H9 (cell line): ENCODE measurements around the gene DPF3. TPM values are rescaled to one million over a fixed set of nuclear protein-coding genes. Genes with fewer than 3 reads are reported as not detected.

Source experiments
- DNase-seq: peaks from one replicate; pipeline ENCODE4 v3.0.0-alpha.2; 2017
- H2AFZ ChIP-seq: one replicate; pipeline ENCODE4 v1.6.1; 2013; ENCODE audit warnings: mild to moderate bottlenecking, low read length, control low read depth, moderate library complexity
- H2AK5ac ChIP-seq: 2 replicates; pipeline ENCODE4 v1.6.1; 2013; ENCODE audit warnings: low read length, control low read depth, mixed read lengths; ENCODE audit not compliant: insufficient read length
- H2BK120ac ChIP-seq: one replicate; pipeline ENCODE4 v1.6.1; 2013; ENCODE audit warnings: low read depth, mild to moderate bottlenecking, low read length, control low read depth, inconsistent platforms; ENCODE audit not compliant: poor library complexity, severe bottlenecking
- H2BK12ac ChIP-seq: 2 replicates; pipeline ENCODE4 v1.6.1; 2013; ENCODE audit warnings: low read length, control low read depth, mixed read lengths, low read depth; ENCODE audit not compliant: insufficient read length
- H2BK15ac ChIP-seq: 2 replicates; pipeline ENCODE4 v1.6.1; 2013; ENCODE audit warnings: low read depth, low read length, control low read depth
- H2BK20ac ChIP-seq: one replicate; pipeline ENCODE4 v1.6.1; 2013; ENCODE audit warnings: low read depth, mild to moderate bottlenecking, low read length, control low read depth, inconsistent platforms; ENCODE audit not compliant: poor library complexity, severe bottlenecking
- H2BK5ac ChIP-seq: 2 replicates; pipeline ENCODE4 v1.6.1; 2013; ENCODE audit warnings: low read length, control low read depth, mixed read lengths; ENCODE audit not compliant: insufficient read length
- H3K14ac ChIP-seq: 2 replicates; pipeline ENCODE4 v1.6.1; 2013; ENCODE audit warnings: low read length, control low read depth; ENCODE audit not compliant: insufficient read depth
- H3K18ac ChIP-seq: 2 replicates; pipeline ENCODE4 v1.6.1; 2013; ENCODE audit warnings: low read depth, mild to moderate bottlenecking, mixed read lengths, low read length, control low read depth; ENCODE audit not compliant: insufficient read length
- H3K23ac ChIP-seq: 2 replicates; pipeline ENCODE4 v1.6.1; 2013; ENCODE audit warnings: low read length, control low read depth, mixed read lengths, low read depth; ENCODE audit not compliant: insufficient read length
- H3K23me2 ChIP-seq: 2 replicates; pipeline ENCODE4 v1.6.1; 2013; ENCODE audit warnings: low read depth, mild to moderate bottlenecking, mixed read lengths, low read length, control low read depth; ENCODE audit not compliant: insufficient read length, poor library complexity, severe bottlenecking
- H3K27ac ChIP-seq: 2 replicates; pipeline ENCODE4 v1.5.1; 2013; ENCODE audit warnings: low read length, control low read depth, mixed read lengths, low read depth; ENCODE audit not compliant: insufficient read length
- H3K27me3 ChIP-seq: 2 replicates; pipeline ENCODE4 v1.6.1; 2013; ENCODE audit warnings: low read length, control low read depth, inconsistent platforms; ENCODE audit not compliant: insufficient read depth
- H3K4ac ChIP-seq: 2 replicates; pipeline ENCODE4 v1.6.1; 2013; ENCODE audit warnings: low read depth, mild to moderate bottlenecking, control low read depth, inconsistent platforms, low read length, moderate library complexity
- H3K4me1 ChIP-seq: 2 replicates; pipeline ENCODE4 v1.6.1; 2013; ENCODE audit warnings: low read length, control low read depth, inconsistent platforms; ENCODE audit not compliant: insufficient read depth
- H3K4me2 ChIP-seq: 2 replicates; pipeline ENCODE4 v1.6.1; 2013; ENCODE audit warnings: low read length, control low read depth, mixed read lengths; ENCODE audit not compliant: insufficient read length, insufficient read depth
- H3K56ac ChIP-seq: 2 replicates; pipeline ENCODE4 v1.6.1; 2013; ENCODE audit warnings: low read depth, mild to moderate bottlenecking, mixed read lengths, low read length, control low read depth; ENCODE audit not compliant: insufficient read length
- H3K79me1 ChIP-seq: 2 replicates; pipeline ENCODE4 v1.6.1; 2013; ENCODE audit warnings: low read depth, mild to moderate bottlenecking, moderate library complexity, low read length, control low read depth, inconsistent platforms; ENCODE audit not compliant: insufficient read depth, poor library complexity, severe bottlenecking
- H3K79me2 ChIP-seq: 2 replicates; pipeline ENCODE4 v1.6.1; 2013; ENCODE audit warnings: low read length, control low read depth, inconsistent platforms; ENCODE audit not compliant: insufficient read depth
- H3K9ac ChIP-seq: 2 replicates; pipeline ENCODE4 v1.6.1; 2013; ENCODE audit warnings: low read length, control low read depth, mixed read lengths; ENCODE audit not compliant: insufficient read length; ENCODE audit errors: extremely low read depth
- H3K9me3 ChIP-seq: one replicate; pipeline ENCODE4 v1.6.1; 2013; ENCODE audit warnings: low read depth, low read length, inconsistent platforms; ENCODE audit not compliant: control insufficient read depth
- H3T11ph ChIP-seq: one replicate; pipeline ENCODE4 v1.6.1; 2013; ENCODE audit warnings: mild to moderate bottlenecking, low read length, control low read depth, inconsistent platforms
- H4K20me1 ChIP-seq: one replicate; pipeline ENCODE4 v1.6.1; 2013; ENCODE audit not compliant: control insufficient read depth, insufficient read length, insufficient read depth
- H4K5ac ChIP-seq: 2 replicates; pipeline ENCODE4 v1.6.1; 2013; ENCODE audit warnings: low read depth, mild to moderate bottlenecking, mixed read lengths, low read length, control low read depth; ENCODE audit not compliant: insufficient read length
- H4K8ac ChIP-seq: replicated peaks from 2 replicates; pipeline ENCODE4 v1.6.1; 2013; ENCODE audit warnings: low read length, control low read depth, mixed read lengths, low read depth; ENCODE audit not compliant: insufficient read length
- H4K91ac ChIP-seq: 2 replicates; pipeline ENCODE4 v1.6.1; 2013; ENCODE audit warnings: low read depth, mild to moderate bottlenecking, moderate library complexity, mixed read lengths, low read length, control low read depth; ENCODE audit not compliant: insufficient read length
- H3K27ac Mint-ChIP-seq, 3 experiments: 2 replicates in 2 of 3; 3 replicates in 1 of 3; pipeline ENCODE4 v1.8.0; 2020 to 2021; ENCODE audit warnings: mixed read lengths in 3 of 3, mild to moderate bottlenecking in 1 of 3, moderate library complexity in 1 of 3
- H3K27me3 Mint-ChIP-seq: 2 replicates; pipeline ENCODE4 v1.8.0; 2021; ENCODE audit warnings: low read depth, mild to moderate bottlenecking, moderate library complexity, mixed read lengths
- H3K36me3 Mint-ChIP-seq, 3 experiments: 2 replicates in 2 of 3; 3 replicates in 1 of 3; pipeline ENCODE4 v1.8.0; 2020 to 2021; ENCODE audit warnings: low read depth in 3 of 3, mixed read lengths in 3 of 3; ENCODE audit not compliant: insufficient read depth in 1 of 3
- H3K4me1 Mint-ChIP-seq, 2 experiments: 2 replicates each; pipeline ENCODE4 v1.8.0; 2020; ENCODE audit warnings: mixed read lengths in 2 of 2
- H3K4me3 Mint-ChIP-seq, 2 experiments: 2 replicates in 1 of 2; 3 replicates in 1 of 2; pipeline ENCODE4 v1.8.0; 2020 to 2021; ENCODE audit warnings: mild to moderate bottlenecking in 2 of 2, mixed read lengths in 2 of 2, moderate library complexity in 1 of 2
- H3K9me3 Mint-ChIP-seq, 2 experiments: 2 replicates in 1 of 2; 3 replicates in 1 of 2; pipeline ENCODE4 v1.8.0; 2020; ENCODE audit warnings: mild to moderate bottlenecking in 2 of 2, mixed read lengths in 2 of 2, moderate library complexity in 1 of 2
- WGBS: extraction: QIAGEN DNeasy Blood & Tissue Kit; methylation state at CpG from one replicate; pipeline ENCODE4 v1.1.7; 2013; ENCODE audit warnings: missing lambda C conversion rate, low lambda C conversion rate, mixed read lengths; ENCODE audit not compliant: insufficient read length; ENCODE audit errors: extremely low coverage; 5-methylcytosine and 5-hydroxymethylcytosine counted together
- total RNA-seq: library from RNA; stranded (reverse); gene quantifications from 2 replicates; pipeline ENCODE4 v1.2.1, GENCODE V29; 2021
- TF ChIP-seq, protein P1 (sequence below): fragments of 200-600 bp; sonication (generic); conservative IDR thresholded peaks from 3 replicates; pipeline ENCODE4 v1.8.0; 2021; ENCODE audit warnings: antibody characterized with exemption, mild to moderate bottlenecking

The DPF3 gene
- total RNA-seq, 1 experiment from 2014 or later: not detected

- Histone ChIP-seq H3K23ac (no peak overlapping the region), H4K8ac (no peak overlapping the region), H4K91ac (no peak overlapping the region), H3K79me1 (no peaks in the 10 kb centered on the region), H2BK120ac (no peak overlapping the region), H3K4me2 (no peak overlapping the region), H3K14ac (no peak overlapping the region), H2BK12ac (no peak overlapping the region), H2BK15ac (no peak overlapping the region), H3K4me1 (no peaks in the 10 kb centered on the region; the same call in 1 of the 2 replicates), H3K9ac (no peak overlapping the region), H3K27me3 (no peaks in the 10 kb centered on the region), H2AK5ac (no peak overlapping the region), H3T11ph (no peak overlapping the region), H4K5ac (no peak overlapping the region), H3K18ac (no peak overlapping the region), H2AFZ (no peak overlapping the region), H2BK20ac (no peak overlapping the region), H3K79me2 (no peaks in the 10 kb centered on the region), H3K4ac (no peak overlapping the region), H3K27ac (no peak overlapping the region), H3K9me3 (no peaks in the 10 kb centered on the region), H3K23me2 (no peaks in the 10 kb centered on the region), H4K20me1 (no peaks in the 10 kb centered on the region), H3K56ac (no peak overlapping the region), H2BK5ac (no peak overlapping the region)
- peaks cover 0 to 4% (median 1%) of the 10 kb centered on the region in 3 experiments; a peak in 4 of 7 replicates for H3K36me3 Mint-ChIP-seq
- no CpG with 5 or more reads among the region's 2 CpGs for WGBS
- peaks cover 5% of the 10 kb centered on the region in 2 experiments; a peak in 4 of 5 replicates for H3K9me3 Mint-ChIP-seq
- no peak for DNase-seq
- TF ChIP-seq, protein P1, sequence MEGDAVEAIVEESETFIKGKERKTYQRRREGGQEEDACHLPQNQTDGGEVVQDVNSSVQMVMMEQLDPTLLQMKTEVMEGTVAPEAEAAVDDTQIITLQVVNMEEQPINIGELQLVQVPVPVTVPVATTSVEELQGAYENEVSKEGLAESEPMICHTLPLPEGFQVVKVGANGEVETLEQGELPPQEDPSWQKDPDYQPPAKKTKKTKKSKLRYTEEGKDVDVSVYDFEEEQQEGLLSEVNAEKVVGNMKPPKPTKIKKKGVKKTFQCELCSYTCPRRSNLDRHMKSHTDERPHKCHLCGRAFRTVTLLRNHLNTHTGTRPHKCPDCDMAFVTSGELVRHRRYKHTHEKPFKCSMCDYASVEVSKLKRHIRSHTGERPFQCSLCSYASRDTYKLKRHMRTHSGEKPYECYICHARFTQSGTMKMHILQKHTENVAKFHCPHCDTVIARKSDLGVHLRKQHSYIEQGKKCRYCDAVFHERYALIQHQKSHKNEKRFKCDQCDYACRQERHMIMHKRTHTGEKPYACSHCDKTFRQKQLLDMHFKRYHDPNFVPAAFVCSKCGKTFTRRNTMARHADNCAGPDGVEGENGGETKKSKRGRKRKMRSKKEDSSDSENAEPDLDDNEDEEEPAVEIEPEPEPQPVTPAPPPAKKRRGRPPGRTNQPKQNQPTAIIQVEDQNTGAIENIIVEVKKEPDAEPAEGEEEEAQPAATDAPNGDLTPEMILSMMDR: no peak
- H3K27me3 Mint-ChIP-seq: peaks cover 3% of the 10 kb centered on the region; the same call in 1 of the 2 replicates
- H3K27ac Mint-ChIP-seq: no peak overlapping the region
- H3K4me3 Mint-ChIP-seq: no peak overlapping the region
- H3K4me1 Mint-ChIP-seq: peaks cover 0 to 10% of the 10 kb centered on the region in 2 experiments; a peak in 2 of 4 replicates
These were observed 207.1 kb downstream of the DPF3 start for GRCh38 chr14:72686832-72687231.
